GM21576 (cell line): ENCODE measurements around the gene OSBPL3.

Experiments used
- ATAC-seq: cut with Tn5 transposase; IDR thresholded peaks from one replicate; pipeline ENCODE4 v1.9.1; 2021; ENCODE audit warnings: mild to moderate bottlenecking, moderate library complexity; ENCODE audit not compliant: unreplicated experiment

The OSBPL3 gene

DNA sequence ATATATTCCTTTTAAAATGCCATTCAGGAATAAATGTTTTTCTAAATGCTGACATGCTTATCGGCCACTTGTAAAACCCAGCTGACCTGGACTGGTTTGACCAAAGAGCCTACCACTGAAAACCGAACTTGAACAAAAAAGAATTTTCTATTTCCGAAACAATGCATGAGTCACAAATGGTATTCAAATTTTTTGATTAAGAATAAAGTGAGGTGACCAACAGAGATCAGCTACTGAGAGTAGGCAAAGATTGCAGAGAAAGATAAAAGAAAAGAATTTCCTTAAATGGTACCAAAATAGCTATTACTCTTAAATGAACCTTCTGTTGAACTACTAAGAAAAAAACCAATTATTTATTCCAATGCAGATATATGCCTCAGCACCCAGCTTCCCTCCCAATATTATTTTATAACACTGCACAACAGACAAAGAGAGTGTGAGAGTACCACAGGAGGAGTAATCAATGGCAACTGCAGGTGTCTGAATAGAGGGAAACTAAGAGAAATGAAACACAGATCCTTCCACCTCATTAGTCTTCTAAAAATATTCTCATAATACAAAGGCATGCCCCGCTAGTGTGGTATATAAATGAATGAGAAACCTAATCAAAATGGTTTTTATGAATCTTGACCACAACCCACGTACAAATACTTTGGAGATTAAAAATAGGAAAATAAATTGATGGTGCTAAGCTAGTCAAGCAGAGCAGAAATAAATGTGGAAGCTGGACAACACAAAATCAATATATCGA, 20.1 kb downstream of the OSBPL3 start:
- no peak for ATAC-seq

DNA sequence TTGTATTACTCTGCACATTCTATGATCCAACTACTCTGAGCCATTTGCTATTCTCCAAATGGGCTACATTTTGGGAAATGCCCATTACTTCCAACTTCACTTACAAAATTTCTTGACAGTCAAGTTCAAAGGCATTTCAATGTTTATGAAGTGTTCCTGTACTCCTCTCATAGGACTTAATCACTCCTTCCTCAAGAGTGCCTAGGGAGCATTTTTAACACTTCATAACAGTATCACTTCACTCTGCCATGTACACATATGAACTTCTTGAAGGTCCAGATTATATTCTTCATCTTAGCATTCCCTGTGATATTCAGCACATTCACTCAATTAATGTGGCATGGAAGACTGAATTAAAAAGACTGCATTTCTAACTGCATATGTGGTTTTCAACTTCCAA, 21.6 kb downstream of the OSBPL3 start:
- ATAC-seq = no peak

DNA sequence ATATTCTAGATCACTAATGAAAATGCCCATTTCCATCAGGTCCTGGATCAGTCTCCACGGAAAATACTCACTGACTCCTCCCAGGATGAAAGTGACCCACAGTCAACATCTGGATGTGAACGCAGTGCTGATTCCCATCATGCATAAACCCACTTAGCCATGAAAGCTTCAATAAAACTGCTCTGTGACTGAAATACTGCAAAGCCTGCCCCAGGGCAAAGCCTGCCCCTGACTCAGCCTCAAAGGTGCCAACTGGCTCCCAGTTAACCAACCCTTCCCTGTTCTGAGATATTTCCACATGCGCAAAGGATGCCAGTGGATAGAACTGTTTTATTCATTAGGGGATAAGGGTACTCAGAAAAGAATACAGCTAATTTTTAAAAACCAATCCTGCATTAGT, 24.0 kb downstream of the OSBPL3 start:
- no peak for ATAC-seq

DNA sequence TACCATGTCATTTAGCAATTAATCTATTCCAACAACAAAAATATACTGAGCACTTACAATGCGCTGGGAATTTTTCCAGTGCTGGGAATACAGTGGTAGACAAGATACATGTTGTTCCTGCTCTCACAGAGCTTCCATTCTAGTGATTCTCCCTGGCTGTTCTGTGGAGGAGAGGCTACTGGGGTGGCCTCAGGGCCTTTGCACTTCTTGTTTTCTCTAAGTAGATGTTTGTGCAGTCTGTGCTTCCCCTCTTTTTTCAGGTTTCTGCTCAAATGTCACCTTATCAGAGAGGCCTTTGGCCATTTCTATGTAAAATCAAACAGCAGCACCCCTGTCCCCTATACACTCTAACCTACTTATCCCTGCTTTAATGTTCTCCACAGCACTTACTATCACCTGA, 24.7 kb downstream of the OSBPL3 start:
- no peak for ATAC-seq

DNA sequence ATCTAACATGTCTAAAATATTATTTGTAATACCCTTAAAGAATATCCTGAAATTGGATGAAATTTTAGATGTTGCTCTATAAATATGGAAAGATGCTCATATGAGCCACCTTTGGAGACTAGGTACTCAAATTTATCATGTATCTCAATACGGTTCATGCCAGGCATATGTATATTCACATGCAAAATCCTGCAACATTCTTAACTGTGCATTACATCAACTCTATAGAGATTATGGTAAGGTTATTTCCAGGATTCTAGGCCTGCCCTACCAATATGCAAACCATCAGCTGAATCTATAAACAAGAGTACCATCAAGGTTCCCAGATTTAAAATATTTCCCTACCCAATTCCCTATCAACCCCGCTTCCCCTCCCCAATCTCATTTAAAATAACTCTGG, 27.5 kb downstream of the OSBPL3 start:
- ATAC-seq = no peak

GRCh38 chr7:24951441-24951980, 28.5 kb downstream of the OSBPL3 start:
- ATAC-seq = no peak

- no peak for ATAC-seq
These were observed 30.1 kb downstream of the OSBPL3 start for GRCh38 chr7:24949884-24950283.

GRCh38 chr7:24948739-24949138, 31.2 kb downstream of the OSBPL3 start:
- ATAC-seq = no peak

DNA sequence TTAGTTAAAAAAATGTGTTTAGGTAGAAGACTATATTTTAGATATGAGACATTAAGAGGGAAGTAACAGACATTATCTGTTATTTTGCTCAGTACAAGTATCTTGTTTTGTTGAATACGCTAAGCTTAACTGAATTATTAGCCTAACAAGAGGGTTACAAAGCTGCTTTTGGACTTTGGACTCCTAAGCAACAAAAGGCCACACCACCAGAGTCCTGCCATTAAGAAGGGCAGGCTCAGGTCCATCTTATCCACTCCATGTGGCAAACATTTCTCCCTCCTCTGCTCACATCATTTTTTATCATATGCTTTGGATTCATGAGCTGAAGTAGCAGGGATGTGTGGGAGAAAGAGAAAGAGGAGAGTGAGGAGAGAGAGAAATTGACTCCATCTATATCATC, 33.5 kb downstream of the OSBPL3 start:
- no peak for ATAC-seq

- no peak for ATAC-seq
These were observed 34.1 kb downstream of the OSBPL3 start for GRCh38 chr7:24945899-24946298.

DNA sequence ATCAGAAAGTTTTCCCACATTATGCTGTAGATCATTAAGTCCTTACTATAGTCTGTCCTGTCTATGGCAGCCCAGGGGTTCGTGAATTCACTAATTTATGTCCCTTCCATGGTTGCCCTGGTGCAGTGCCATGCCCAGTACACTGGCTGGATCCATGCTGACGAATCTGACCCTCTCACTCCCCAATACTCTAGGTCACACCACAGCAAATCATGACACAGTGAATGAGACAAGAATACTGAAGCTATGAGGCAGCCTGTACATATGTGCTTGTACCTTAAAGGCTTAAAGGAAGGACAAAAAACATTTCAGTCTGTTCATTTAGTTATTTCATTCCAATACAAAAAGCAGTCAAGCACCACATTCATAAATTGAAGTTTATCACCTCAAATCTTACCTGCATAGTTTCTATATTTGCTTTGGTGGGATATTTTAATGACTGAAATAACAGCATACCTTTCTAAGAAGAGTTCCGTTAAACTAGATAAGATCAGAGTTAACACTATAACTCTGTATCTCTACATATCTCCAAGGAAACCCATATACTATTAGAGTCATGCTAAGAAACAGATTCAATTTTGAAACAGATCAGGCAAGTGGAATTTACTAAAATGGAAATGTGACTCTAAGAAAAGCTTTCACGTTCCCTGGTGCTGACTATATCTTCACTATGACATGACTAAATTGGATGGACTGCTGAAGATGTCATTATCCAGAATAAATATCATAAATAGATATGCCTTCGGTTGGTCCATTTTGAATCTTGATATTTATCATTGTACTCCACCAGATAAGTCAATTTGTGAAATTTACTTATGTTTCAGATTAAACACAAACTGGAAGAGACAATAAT, 36.7 kb downstream of the OSBPL3 start:
- ATAC-seq = no peak

- ATAC-seq = no peak
These were observed 37.8 kb downstream of the OSBPL3 start for GRCh38 chr7:24942226-24942625.

DNA sequence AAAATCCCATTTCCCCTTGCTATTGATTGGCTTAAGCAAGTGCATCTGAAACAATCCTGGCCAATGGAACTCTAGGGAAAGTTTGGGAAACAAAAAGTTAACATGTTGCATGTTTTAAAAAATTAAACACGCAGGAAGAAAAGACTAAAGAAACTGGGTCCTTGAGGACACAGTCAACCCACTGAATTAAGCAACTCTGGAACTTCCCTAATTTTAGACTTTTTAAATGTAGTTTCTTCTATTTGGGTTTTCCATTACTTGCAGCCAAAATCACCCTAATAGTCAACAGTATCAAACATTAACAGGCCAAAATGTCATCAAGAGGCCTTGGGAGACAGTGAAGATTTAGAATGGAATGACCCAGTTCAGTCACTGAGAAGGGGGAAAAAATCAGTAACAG, 40.6 kb downstream of the OSBPL3 start:
- no peak for ATAC-seq

- ATAC-seq = peak; percentile 63
These were observed 43.7 kb downstream of the OSBPL3 start for GRCh38 chr7:24936121-24936824.

GRCh38 chr7:24933298-24933697, 46.7 kb downstream of the OSBPL3 start:
- no peak for ATAC-seq

DNA sequence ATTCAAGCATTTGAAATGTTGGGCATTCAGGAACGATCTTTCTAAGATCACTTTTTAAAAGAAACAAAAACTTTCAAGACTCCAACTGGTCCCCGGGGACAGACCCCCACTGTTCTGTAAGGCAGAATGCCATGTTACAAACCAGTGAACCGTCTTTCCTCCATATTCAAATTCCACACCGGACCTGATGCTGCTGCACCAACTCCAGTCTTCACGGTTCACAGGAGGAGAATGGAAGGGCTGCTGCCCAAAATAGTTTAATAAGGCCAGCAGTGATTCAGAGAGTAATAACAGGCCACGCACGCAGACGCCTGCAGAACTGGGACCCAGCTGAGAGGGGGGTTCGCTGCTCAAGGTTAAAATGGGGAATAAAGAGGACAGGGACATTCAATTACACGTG, 47.2 kb downstream of the OSBPL3 start:
- ATAC-seq = no peak

DNA sequence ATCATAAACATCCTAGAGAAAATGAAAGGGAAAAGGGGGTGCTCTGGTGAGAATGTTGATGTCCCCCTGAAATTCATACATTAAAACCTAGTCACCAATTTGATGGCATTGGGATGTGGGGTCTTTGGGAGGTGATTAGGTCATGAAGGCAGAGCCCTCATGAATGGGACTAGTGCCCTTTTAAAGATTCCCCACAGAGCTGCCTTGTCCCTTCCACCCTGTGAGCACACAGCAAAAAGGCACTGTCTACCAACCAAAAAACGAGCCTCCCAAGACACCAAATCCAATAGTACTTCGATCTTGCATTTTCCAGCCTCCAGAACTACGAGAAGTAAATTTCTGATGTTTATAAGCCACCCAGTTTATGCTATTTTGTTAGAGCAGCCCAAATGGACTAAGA, 47.6 kb downstream of the OSBPL3 start:
- no peak for ATAC-seq

DNA sequence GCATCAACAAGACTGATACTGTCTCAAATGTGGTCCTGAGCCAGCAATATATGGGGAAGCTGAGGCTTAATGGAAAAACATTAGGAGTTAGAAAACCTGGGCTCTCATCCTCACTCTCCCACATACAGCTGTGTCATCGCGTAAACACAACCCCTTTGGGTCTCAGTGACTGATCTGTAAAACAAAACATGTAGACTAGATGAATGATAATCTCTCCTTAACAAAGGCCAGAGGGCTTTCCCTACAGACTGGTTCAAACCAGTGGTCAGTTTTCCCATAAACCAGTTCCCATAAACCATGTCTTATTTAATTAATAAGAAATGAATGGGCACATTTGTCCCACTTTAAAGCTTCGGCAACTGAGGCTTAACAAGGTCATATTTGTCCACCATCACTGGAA, 48.1 kb downstream of the OSBPL3 start:
- ATAC-seq = no peak

GRCh38 chr7:24930856-24931255, 49.1 kb downstream of the OSBPL3 start:
- ATAC-seq = no peak

- ATAC-seq = no peak
These were observed 53.1 kb downstream of the OSBPL3 start for GRCh38 chr7:24926623-24927524.
